Panc1 (cell line): ENCODE data around the gene AOAH. TPM values are rescaled to one million over a fixed set of nuclear protein-coding genes. Genes with fewer than 3 reads are reported as not detected.

Experiments
- ATAC-seq: fragments of 200-7000 bp; cut with Tn5 transposase; 2 replicates; pipeline ENCODE4 v1.9.1; 2020; ENCODE audit warnings: mild to moderate bottlenecking, moderate library complexity
- BruUV-seq: library from RNA; stranded (reverse); fragments of 400-500 nt; replicated peaks from 2 replicates; lab custom pipeline; 2021; lab: Mats Ljungman, UMichigan
- CTCF ChIA-PET: fragments of 300-600 bp; sonication (Branson Sonifier 250); formaldehyde crosslinking; loops from one replicate; lab custom pipeline; 2022; ENCODE audit warnings: antibody characterized with exemption; lab: Charles Lee
- POLR2A ChIA-PET: fragments of 300-600 bp; sonication (Branson Sonifier 250); formaldehyde crosslinking; loops from one replicate; lab custom pipeline; 2022; ENCODE audit warnings: antibody characterized with exemption; lab: Charles Lee
- DNase-seq: peaks from one replicate; pipeline ENCODE4 v3.0.0-alpha.2; 2010; ENCODE audit warnings: low read depth, low spot score
- H3K27ac ChIP-seq: 2 replicates; pipeline ENCODE4 v1.5.1; 2011; ENCODE audit warnings: mild to moderate bottlenecking, low read length, inconsistent platforms
- H3K27me3 ChIP-seq: fragments of 200-500 bp; sonication (Bioruptor generic); 2 replicates; pipeline ENCODE4 v1.6.0; 2014; ENCODE audit warnings: low read length, inconsistent platforms; ENCODE audit not compliant: control insufficient read depth, insufficient read depth
- H3K36me3 ChIP-seq: fragments of 200-500 bp; sonication (Bioruptor generic); 2 replicates; pipeline ENCODE4 v1.5.1; 2014; ENCODE audit warnings: inconsistent platforms, mild to moderate bottlenecking, low read length, moderate library complexity; ENCODE audit not compliant: control insufficient read depth, insufficient read depth
- H3K4me1 ChIP-seq: 2 replicates; pipeline ENCODE4 v1.5.1; 2011; ENCODE audit warnings: inconsistent platforms, mild to moderate bottlenecking, low read length, moderate library complexity; ENCODE audit not compliant: control insufficient read depth, insufficient read depth
- H3K4me3 ChIP-seq, 2 experiments: 2 replicates each; pipeline ENCODE4 v1.5.1; 2011 to 2012; ENCODE audit warnings: low read depth in 2 of 2, low read length in 2 of 2, mild to moderate bottlenecking in 2 of 2, inconsistent platforms in 1 of 2, moderate library complexity in 1 of 2
- H3K9me3 ChIP-seq: fragments of 200-500 bp; sonication (Bioruptor generic); 2 replicates; pipeline ENCODE4 v1.5.1; 2014; ENCODE audit warnings: low read depth, mild to moderate bottlenecking, inconsistent platforms, low read length, moderate library complexity; ENCODE audit not compliant: control insufficient read depth, insufficient read depth
- POLR2AphosphoS5 ChIP-seq: IDR thresholded peaks from 2 replicates; pipeline ENCODE4 v1.6.1; 2012; ENCODE audit warnings: mild to moderate bottlenecking, low read depth, low read length, moderate library complexity
- SIN3A ChIP-seq: IDR thresholded peaks from 2 replicates; pipeline ENCODE4 v1.6.1; 2012; ENCODE audit warnings: low read depth, mild to moderate bottlenecking, low read length, moderate library complexity, borderline replicate concordance; ENCODE audit not compliant: insufficient read depth
- TCF7L2 ChIP-seq: IDR thresholded peaks from 2 replicates; pipeline ENCODE4 v1.6.1; 2011; ENCODE audit warnings: mild to moderate bottlenecking, low read depth, low read length, inconsistent platforms
- in situ Hi-C: cut with HindIII; loops from 2 replicates; pipeline ENCODE4 v1.10.0; 2016; ENCODE audit warnings: low sequenced_read_pairs, low pct_unique_long_range_greater_than_20kb
- intact Hi-C: fragments of 100-400 bp; cut with micrococcal nuclease; formaldehyde crosslinking; loops from one replicate; pipeline ENCODE4 v1.10.0; 2022; ENCODE audit not compliant: unreplicated experiment
- total RNA-seq: library from RNA; stranded (reverse); gene quantifications from one replicate; pipeline ENCODE4 v1.2.1, GENCODE V29; 2021; ENCODE audit not compliant: unreplicated experiment
- TF ChIP-seq, protein P1 (sequence below): fragments of 450-650 bp; IDR thresholded peaks from 2 replicates; pipeline ENCODE4 v1.5.1; 2017; ENCODE audit warnings: mild to moderate bottlenecking
- TF ChIP-seq, protein P2 (sequence below), 2 experiments: IDR thresholded peaks; 2 replicates each; pipeline ENCODE4 v1.6.1; 2011 to 2012; ENCODE audit warnings: low read depth in 2 of 2, control low read depth in 1 of 2, low read length in 1 of 2, mild to moderate bottlenecking in 1 of 2, moderate library complexity in 1 of 2; ENCODE audit not compliant: insufficient read depth in 1 of 2

The AOAH gene
- total RNA-seq, 1 experiment from 2014 or later, result 0.31 TPM

DNA sequence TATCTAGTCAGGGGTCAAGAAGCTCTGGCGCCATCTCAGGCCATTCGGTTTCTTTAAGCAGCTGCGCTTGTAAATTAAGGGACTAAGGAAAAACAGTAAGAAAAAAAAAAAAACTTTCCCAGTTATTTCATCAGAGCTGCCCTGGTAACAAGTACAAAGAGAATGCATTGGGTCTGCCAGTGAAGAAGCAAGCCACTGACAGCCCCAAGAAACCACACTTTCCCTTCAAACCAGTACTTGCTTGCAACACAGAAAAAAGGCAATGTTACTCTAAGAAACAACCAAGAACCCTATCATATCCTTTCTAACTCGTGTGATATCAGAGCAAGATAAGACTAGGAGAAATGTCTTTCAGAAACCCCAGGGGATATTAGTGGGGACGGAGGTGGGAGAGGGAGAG is 40.6 kb upstream of the AOAH start:
- CTCF ChIA-PET, result no interaction called here
- intact Hi-C loops (no loop called here), in situ Hi-C loops (no loop called here)
- Histone ChIP-seq H3K27me3 (no peaks in the 10 kb centered on the region), H3K4me1 (no peaks in the 10 kb centered on the region), H3K4me3 (no peak overlapping the region), H3K9me3 (no peaks in the 10 kb centered on the region; the same call in 1 of the 2 replicates), H3K27ac (no peak overlapping the region), H3K36me3 (no peaks in the 10 kb centered on the region)
- POLR2A ChIA-PET, result interaction anchor here (0.7 kb wide), 1 partner anchor 268 kb away, joined by 5 read pairs; no protein-coding TSS in a partner anchor
- no peak for ATAC-seq
- BruUV-seq, result no TSS peak
- TF ChIP-seq, protein P1, sequence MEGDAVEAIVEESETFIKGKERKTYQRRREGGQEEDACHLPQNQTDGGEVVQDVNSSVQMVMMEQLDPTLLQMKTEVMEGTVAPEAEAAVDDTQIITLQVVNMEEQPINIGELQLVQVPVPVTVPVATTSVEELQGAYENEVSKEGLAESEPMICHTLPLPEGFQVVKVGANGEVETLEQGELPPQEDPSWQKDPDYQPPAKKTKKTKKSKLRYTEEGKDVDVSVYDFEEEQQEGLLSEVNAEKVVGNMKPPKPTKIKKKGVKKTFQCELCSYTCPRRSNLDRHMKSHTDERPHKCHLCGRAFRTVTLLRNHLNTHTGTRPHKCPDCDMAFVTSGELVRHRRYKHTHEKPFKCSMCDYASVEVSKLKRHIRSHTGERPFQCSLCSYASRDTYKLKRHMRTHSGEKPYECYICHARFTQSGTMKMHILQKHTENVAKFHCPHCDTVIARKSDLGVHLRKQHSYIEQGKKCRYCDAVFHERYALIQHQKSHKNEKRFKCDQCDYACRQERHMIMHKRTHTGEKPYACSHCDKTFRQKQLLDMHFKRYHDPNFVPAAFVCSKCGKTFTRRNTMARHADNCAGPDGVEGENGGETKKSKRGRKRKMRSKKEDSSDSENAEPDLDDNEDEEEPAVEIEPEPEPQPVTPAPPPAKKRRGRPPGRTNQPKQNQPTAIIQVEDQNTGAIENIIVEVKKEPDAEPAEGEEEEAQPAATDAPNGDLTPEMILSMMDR, result 0 out of 2 replicates have a peak, but pooled peaks have one; percentile 31
- TF ChIP-seq TCF7L2, result no peak
- DNase-seq, result no peak

DNA sequence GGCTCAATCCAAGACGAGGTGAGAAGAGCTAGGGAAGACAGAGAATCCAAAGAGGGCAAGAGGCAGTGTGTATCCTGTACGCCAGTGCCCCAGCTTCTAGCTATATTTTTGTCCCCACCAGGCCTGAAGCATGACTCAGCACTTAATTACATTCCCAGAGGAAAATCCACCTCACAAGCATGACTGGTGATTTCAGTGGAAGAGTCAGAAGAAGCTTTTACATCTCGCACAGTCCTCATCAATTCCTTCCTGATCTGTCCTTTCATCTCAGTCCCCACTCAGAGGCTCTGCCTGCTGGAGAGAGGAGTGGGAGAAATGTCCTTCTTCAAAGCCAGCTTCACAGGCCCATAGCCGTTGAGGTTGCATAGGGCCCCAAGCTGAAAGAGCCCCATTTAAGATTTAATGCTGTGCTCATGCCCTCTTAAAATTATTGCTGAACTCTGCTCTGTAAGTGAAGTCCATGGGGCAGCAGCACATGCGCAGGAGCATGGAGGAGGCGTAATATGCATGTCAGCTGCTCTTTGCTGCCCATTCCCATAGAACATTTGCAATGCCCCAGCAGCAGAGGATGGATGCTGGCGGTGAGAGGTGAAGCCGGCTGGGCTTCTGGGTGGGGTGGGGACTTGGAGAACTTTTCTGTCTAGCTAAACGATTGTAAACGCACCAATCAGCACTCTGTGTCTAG is 39.0 kb upstream of the AOAH start:
- Histone ChIP-seq H3K4me1 (no peaks in the 10 kb centered on the region), H3K27ac (no peak overlapping the region; the same call in 1 of the 2 replicates), H3K36me3 (no peaks in the 10 kb centered on the region), H3K9me3 (no peaks in the 10 kb centered on the region; the same call in 1 of the 2 replicates), H3K27me3 (no peaks in the 10 kb centered on the region), H3K4me3 (no peak overlapping the region)
- no TSS peak for BruUV-seq
- in situ Hi-C loops, result no loop called here
- TF ChIP-seq TCF7L2, result no peak
- TF ChIP-seq, protein P2, sequence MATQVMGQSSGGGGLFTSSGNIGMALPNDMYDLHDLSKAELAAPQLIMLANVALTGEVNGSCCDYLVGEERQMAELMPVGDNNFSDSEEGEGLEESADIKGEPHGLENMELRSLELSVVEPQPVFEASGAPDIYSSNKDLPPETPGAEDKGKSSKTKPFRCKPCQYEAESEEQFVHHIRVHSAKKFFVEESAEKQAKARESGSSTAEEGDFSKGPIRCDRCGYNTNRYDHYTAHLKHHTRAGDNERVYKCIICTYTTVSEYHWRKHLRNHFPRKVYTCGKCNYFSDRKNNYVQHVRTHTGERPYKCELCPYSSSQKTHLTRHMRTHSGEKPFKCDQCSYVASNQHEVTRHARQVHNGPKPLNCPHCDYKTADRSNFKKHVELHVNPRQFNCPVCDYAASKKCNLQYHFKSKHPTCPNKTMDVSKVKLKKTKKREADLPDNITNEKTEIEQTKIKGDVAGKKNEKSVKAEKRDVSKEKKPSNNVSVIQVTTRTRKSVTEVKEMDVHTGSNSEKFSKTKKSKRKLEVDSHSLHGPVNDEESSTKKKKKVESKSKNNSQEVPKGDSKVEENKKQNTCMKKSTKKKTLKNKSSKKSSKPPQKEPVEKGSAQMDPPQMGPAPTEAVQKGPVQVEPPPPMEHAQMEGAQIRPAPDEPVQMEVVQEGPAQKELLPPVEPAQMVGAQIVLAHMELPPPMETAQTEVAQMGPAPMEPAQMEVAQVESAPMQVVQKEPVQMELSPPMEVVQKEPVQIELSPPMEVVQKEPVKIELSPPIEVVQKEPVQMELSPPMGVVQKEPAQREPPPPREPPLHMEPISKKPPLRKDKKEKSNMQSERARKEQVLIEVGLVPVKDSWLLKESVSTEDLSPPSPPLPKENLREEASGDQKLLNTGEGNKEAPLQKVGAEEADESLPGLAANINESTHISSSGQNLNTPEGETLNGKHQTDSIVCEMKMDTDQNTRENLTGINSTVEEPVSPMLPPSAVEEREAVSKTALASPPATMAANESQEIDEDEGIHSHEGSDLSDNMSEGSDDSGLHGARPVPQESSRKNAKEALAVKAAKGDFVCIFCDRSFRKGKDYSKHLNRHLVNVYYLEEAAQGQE (IDR thresholded peaks at IDR 0.05; ENCODE audit: insufficient read depth in 1 of 2, low read depth in 2 of 2, low read length in 1 of 2), result no peak
- no peak for TF ChIP-seq SIN3A
- TF ChIP-seq POLR2AphosphoS5, result no peak
- TF ChIP-seq, protein P1, result no peak
- intact Hi-C loops, result no loop called here
- ATAC-seq (no peak), DNase-seq (no peak)
- CTCF ChIA-PET, result interaction anchor here (0.5 kb wide), 1 partner anchor 446 kb away, joined by 3 read pairs; no protein-coding TSS in a partner anchor
- POLR2A ChIA-PET, result no interaction called here
